IMR-90 (cell line): ENCODE measurements around the gene ERMN. TPM values are rescaled to one million over a fixed set of nuclear protein-coding genes. Genes with fewer than 3 reads are reported as not detected.

Source experiments
- ATAC-seq: fragments of 200-7000 bp; cut with Tn5 transposase; 2 replicates; pipeline ENCODE4 v1.9.1; 2020; ENCODE audit warnings: low read depth, mild to moderate bottlenecking, moderate library complexity
- BruUV-seq: library from RNA; stranded (reverse); fragments of 400-500 nt; replicated peaks from 2 replicates; lab custom pipeline; 2021; lab: Mats Ljungman, UMichigan
- CTCF ChIA-PET: fragments of 300-600 bp; formaldehyde crosslinking; extraction: SDS; loops from one replicate; lab custom pipeline; 2021; ENCODE audit warnings: antibody characterized with exemption; lab: Yijun Ruan, JAX
- POLR2A ChIA-PET: fragments of 300-600 bp; sonication (Branson Sonifier 250); formaldehyde crosslinking; loops from one replicate; lab custom pipeline; 2022; ENCODE audit warnings: antibody characterized with exemption; ENCODE audit not compliant: unreplicated experiment; lab: Charles Lee
- DNase-seq: peaks from one replicate; pipeline ENCODE4 v3.0.0; 2013
- H2AFZ ChIP-seq: replicated peaks from 2 replicates; pipeline ENCODE3; 2013; ENCODE audit warnings: low read length, mild to moderate bottlenecking; ENCODE audit not compliant: poor library complexity
- H2AK5ac ChIP-seq: 2 replicates; pipeline ENCODE4 v1.6.1; 2013; ENCODE audit warnings: low read depth, low read length, inconsistent platforms
- H2AK9ac ChIP-seq: replicated peaks from 2 replicates; pipeline ENCODE3; 2013; ENCODE audit warnings: mild to moderate bottlenecking, low read depth, low read length, moderate library complexity; ENCODE audit not compliant: poor library complexity
- H2BK120ac ChIP-seq: 2 replicates; pipeline ENCODE4 v1.6.1; 2013; ENCODE audit warnings: low read depth, low read length, inconsistent platforms
- H2BK15ac ChIP-seq: 3 replicates; pipeline ENCODE4 v1.6.1; 2013; ENCODE audit warnings: low read depth, low read length, inconsistent platforms
- H2BK20ac ChIP-seq: 2 replicates; pipeline ENCODE4 v1.6.1; 2013; ENCODE audit warnings: low read depth, mild to moderate bottlenecking, inconsistent platforms, low read length, moderate library complexity
- H2BK5ac ChIP-seq: 2 replicates; pipeline ENCODE4 v1.6.1; 2013; ENCODE audit warnings: mild to moderate bottlenecking, low read depth, low read length, inconsistent platforms; ENCODE audit not compliant: poor library complexity, severe bottlenecking
- H3K14ac ChIP-seq: replicated peaks from 2 replicates; pipeline ENCODE4 v1.6.1; 2013; ENCODE audit warnings: low read depth, low read length, inconsistent platforms
- H3K18ac ChIP-seq: 2 replicates; pipeline ENCODE4 v1.6.1; 2013; ENCODE audit warnings: low read depth, low read length, control low read depth
- H3K23ac ChIP-seq: 2 replicates; pipeline ENCODE4 v1.6.1; 2013; ENCODE audit warnings: low read depth, low read length, inconsistent platforms
- H3K27ac ChIP-seq: 2 replicates; pipeline ENCODE4 v1.5.1; 2013; ENCODE audit warnings: mild to moderate bottlenecking, control low read depth, low read length; ENCODE audit not compliant: insufficient read depth
- H3K27me3 ChIP-seq: 2 replicates; pipeline ENCODE4 v1.6.1; 2013; ENCODE audit warnings: low read length; ENCODE audit not compliant: control insufficient read depth, insufficient read depth
- H3K36me3 ChIP-seq: 2 replicates; pipeline ENCODE4 v1.6.1; 2013; ENCODE audit warnings: low read length, mixed read lengths; ENCODE audit not compliant: control insufficient read depth, insufficient read depth
- H3K4ac ChIP-seq: 2 replicates; pipeline ENCODE4 v1.6.1; 2013; ENCODE audit warnings: low read depth, low read length, inconsistent platforms
- H3K4me1 ChIP-seq: 2 replicates; pipeline ENCODE4 v1.6.1; 2013; ENCODE audit warnings: low read length, mixed read lengths; ENCODE audit not compliant: control insufficient read depth, insufficient read depth
- H3K4me2 ChIP-seq: 2 replicates; pipeline ENCODE4 v1.6.1; 2013; ENCODE audit warnings: low read depth, mild to moderate bottlenecking, control low read depth, low read length, moderate library complexity
- H3K4me3 ChIP-seq: 2 replicates; pipeline ENCODE4 v1.5.1; 2013; ENCODE audit warnings: low read depth, mild to moderate bottlenecking, control low read depth, low read length, moderate library complexity; ENCODE audit not compliant: insufficient read depth
- H3K56ac ChIP-seq: 2 replicates; pipeline ENCODE4 v1.6.1; 2013; ENCODE audit warnings: low read length, inconsistent platforms; ENCODE audit not compliant: insufficient read depth; ENCODE audit errors: extremely low read depth
- H3K79me1 ChIP-seq, 2 experiments: 2 replicates each; pipeline ENCODE4 v1.6.1; 2013; ENCODE audit warnings: low read length in 2 of 2, inconsistent platforms in 1 of 2, low read depth in 1 of 2
- H3K9ac ChIP-seq: 2 replicates; pipeline ENCODE4 v1.6.1; 2013; ENCODE audit warnings: low read depth, low read length, control low read depth
- H3K9me1 ChIP-seq: 2 replicates; pipeline ENCODE4 v1.6.1; 2013; ENCODE audit warnings: low read length, inconsistent platforms; ENCODE audit not compliant: insufficient read depth
- H3K9me3 ChIP-seq: 2 replicates; pipeline ENCODE4 v1.6.1; 2013; ENCODE audit warnings: low read length; ENCODE audit not compliant: control insufficient read depth, insufficient read depth
- H4K20me1 ChIP-seq: 2 replicates; pipeline ENCODE4 v1.6.1; 2013; ENCODE audit warnings: low read length, inconsistent platforms; ENCODE audit not compliant: insufficient read depth
- H4K5ac ChIP-seq: 2 replicates; pipeline ENCODE4 v1.6.1; 2013; ENCODE audit warnings: mild to moderate bottlenecking, low read depth, low read length, control low read depth
- H4K8ac ChIP-seq, 2 experiments: 2 replicates each; pipeline ENCODE4 v1.6.1; 2013; ENCODE audit warnings: low read depth in 2 of 2, low read length in 2 of 2, control low read depth in 1 of 2, inconsistent platforms in 1 of 2
- H4K91ac ChIP-seq: 2 replicates; pipeline ENCODE4 v1.6.1; 2013; ENCODE audit warnings: low read depth, low read length, inconsistent platforms; ENCODE audit not compliant: insufficient read depth
- BHLHE40 ChIP-seq: fragments of 150-350 bp; IDR thresholded peaks from 2 replicates; pipeline ENCODE4 v1.6.1; 2016; ENCODE audit warnings: mild to moderate bottlenecking, low read depth, low read length
- CEBPB ChIP-seq: IDR thresholded peaks from 2 replicates; pipeline ENCODE4 v1.6.1; 2012; ENCODE audit warnings: low read depth, low read length, improper control_type of control experiment
- CHD1 ChIP-seq: IDR thresholded peaks from 2 replicates; pipeline ENCODE4 v1.6.1; 2012; ENCODE audit warnings: low read depth, low read length, improper control_type of control experiment
- FOS ChIP-seq: fragments of 150-350 bp; IDR thresholded peaks from 2 replicates; pipeline ENCODE4 v1.6.1; 2016; ENCODE audit warnings: low read depth, low read length
- MAFK ChIP-seq: IDR thresholded peaks from 2 replicates; pipeline ENCODE4 v1.6.1; 2012; ENCODE audit warnings: low read depth, low read length, improper control_type of control experiment
- MAZ ChIP-seq: IDR thresholded peaks from 2 replicates; pipeline ENCODE4 v1.6.1; 2012; ENCODE audit warnings: low read depth, mild to moderate bottlenecking, low read length, improper control_type of control experiment, moderate library complexity, borderline replicate concordance
- MXI1 ChIP-seq: IDR thresholded peaks from 2 replicates; pipeline ENCODE4 v1.6.1; 2012; ENCODE audit warnings: low read depth, mild to moderate bottlenecking, low read length, moderate library complexity, borderline replicate concordance
- NFE2L2 ChIP-seq: fragments of 150-350 bp; IDR thresholded peaks from 2 replicates; pipeline ENCODE4 v1.6.1; 2016; ENCODE audit warnings: low read depth, mild to moderate bottlenecking, low read length
- POLR2A ChIP-seq: IDR thresholded peaks from 2 replicates; pipeline ENCODE4 v1.6.1; 2012; ENCODE audit warnings: mild to moderate bottlenecking, low read depth, low read length
- RAD21 ChIP-seq: IDR thresholded peaks from 2 replicates; pipeline ENCODE4 v1.6.1; 2012; ENCODE audit warnings: low read length, improper control_type of control experiment
- RCOR1 ChIP-seq: IDR thresholded peaks from 2 replicates; pipeline ENCODE4 v1.6.1; 2012; ENCODE audit warnings: mild to moderate bottlenecking, low read length, improper control_type of control experiment; ENCODE audit not compliant: insufficient replicate concordance
- RFX5 ChIP-seq: IDR thresholded peaks from 2 replicates; pipeline ENCODE4 v1.8.0; 2012; ENCODE audit warnings: low read depth, mild to moderate bottlenecking, low read length, moderate library complexity
- SMC3 ChIP-seq: fragments of 150-350 bp; IDR thresholded peaks from 2 replicates; pipeline ENCODE4 v1.6.1; 2016; ENCODE audit warnings: low read depth, mild to moderate bottlenecking, antibody characterized with exemption, low read length, moderate library complexity
- WGBS, 2 experiments: methylation state at CpG; one replicate each; pipeline versions ENCODE4 v1.1.5 to v1.1.7; 2013; ENCODE audit warnings: missing lambda C conversion rate in 2 of 2; ENCODE audit not compliant: insufficient read length in 1 of 2; ENCODE audit errors: extremely low coverage in 2 of 2; 5-methylcytosine and 5-hydroxymethylcytosine counted together
- dilution Hi-C: fragments of 300-500 bp; cut with HindIII; formaldehyde crosslinking; loops from one replicate; pipeline ENCODE4 v1.14.3; 2018; ENCODE audit warnings: low sequenced_read_pairs; ENCODE audit not compliant: unreplicated experiment
- in situ Hi-C: fragments of 300-500 bp; cut with MboI; formaldehyde crosslinking; loops from 3 replicates; pipeline ENCODE4 v1.14.3; 2019; ENCODE audit warnings: low sequenced_read_pairs, inconsistent platforms, mixed read lengths
- intact Hi-C: fragments of 100-400 bp; cut with micrococcal nuclease; formaldehyde crosslinking; loops from 2 replicates; pipeline ENCODE4 v1.10.0; 2022
- polyA plus RNA-seq, 3 experiments: library from polyadenylated mRNA; depleted of rRNA; stranded (reverse); fragments of >200 nt; gene quantifications; 2 replicates each; pipeline ENCODE4 v1.2.3, GENCODE V29; 2012; ENCODE audit warnings: low replicate concordance in 1 of 3
- total RNA-seq: library from RNA; depleted of rRNA; stranded (reverse); fragments of >200 nt; gene quantifications from 2 replicates; pipeline ENCODE4 v1.2.3, GENCODE V29; 2012
- TF ChIP-seq, protein P1 (sequence below): conservative IDR thresholded peaks from 2 replicates; pipeline ENCODE4 v1.5.1; 2012; ENCODE audit warnings: mild to moderate bottlenecking, low read depth, low read length, improper control_type of control experiment
- TF ChIP-seq, protein P2 (sequence below): fragments of 150-350 bp; IDR thresholded peaks from 2 replicates; pipeline ENCODE4 v1.6.1; 2016; ENCODE audit warnings: low read depth, mild to moderate bottlenecking, low read length, moderate library complexity, borderline replicate concordance
- TF ChIP-seq, protein P3 (sequence below): fragments of 150-350 bp; IDR thresholded peaks from 2 replicates; pipeline ENCODE4 v1.6.1; 2017; ENCODE audit warnings: mild to moderate bottlenecking, antibody characterized with exemption, low read length, low read depth

Gene ERMN
- total and polyA plus RNA-seq, 2 of the 4 experiments (the other 2 are of a cell fraction), result not detected

GRCh38 chr2:157333304-157334047 is 7.9 kb upstream of the ERMN start:
- no peak overlapping the region for H3K18ac ChIP-seq
- no peak overlapping the region for H3K23ac ChIP-seq
- H2AFZ ChIP-seq, result no peak overlapping the region
- dilution Hi-C loops, result no loop called here
- no peaks in the 10 kb centered on the region for H3K9me3 ChIP-seq
- intact Hi-C loops, result no loop called here
- no peaks in the 10 kb centered on the region for H3K79me1 ChIP-seq
- H4K8ac ChIP-seq, result no peak overlapping the region
- ChIA-PET CTCF (no interaction called here), POLR2A (no interaction called here)
- no peaks in the 10 kb centered on the region for H3K9me1 ChIP-seq
- no peak overlapping the region for H2AK9ac ChIP-seq
- H2BK15ac ChIP-seq, result no peak overlapping the region
- H3K27me3 ChIP-seq, result no peaks in the 10 kb centered on the region; the same call in 1 of the 2 replicates
- H3K36me3 ChIP-seq, result no peaks in the 10 kb centered on the region
- no peak overlapping the region for H3K14ac ChIP-seq
- H2BK20ac ChIP-seq, result no peak overlapping the region
- no CpG with 5 or more reads among the region's 2 CpGs for WGBS, 2 experiments
- no peaks in the 10 kb centered on the region for H4K20me1 ChIP-seq
- H3K4ac ChIP-seq, result no peak overlapping the region
- H2AK5ac ChIP-seq, result no peak overlapping the region
- no peak overlapping the region for H4K91ac ChIP-seq
- no peak for ATAC-seq
- H4K5ac ChIP-seq, result no peak overlapping the region
- no peak overlapping the region for H3K4me3 ChIP-seq
- H3K4me1 ChIP-seq, result no peaks in the 10 kb centered on the region
- in situ Hi-C loops, result loop anchor here (25.0 kb wide), 1 partner anchor 1946 kb away; no protein-coding TSS in a partner anchor
- DNase-seq, result no peak
- H3K27ac ChIP-seq, result no peak overlapping the region
- H2BK120ac ChIP-seq, result no peak overlapping the region
- no peak overlapping the region for H3K9ac ChIP-seq
- no TSS peak for BruUV-seq
- no peak overlapping the region for H3K4me2 ChIP-seq
- H3K56ac ChIP-seq, result no peak overlapping the region
- no peak overlapping the region for H2BK5ac ChIP-seq
- TF ChIP-seq RFX5, result no peak
- TF ChIP-seq NFE2L2, result no peak
- TF ChIP-seq CEBPB, result no peak
- no peak for TF ChIP-seq MXI1
- TF ChIP-seq RAD21, result no peak
- no peak for TF ChIP-seq RCOR1
- no peak for TF ChIP-seq MAFK
- TF ChIP-seq MAZ, result no peak
- TF ChIP-seq, protein P1, sequence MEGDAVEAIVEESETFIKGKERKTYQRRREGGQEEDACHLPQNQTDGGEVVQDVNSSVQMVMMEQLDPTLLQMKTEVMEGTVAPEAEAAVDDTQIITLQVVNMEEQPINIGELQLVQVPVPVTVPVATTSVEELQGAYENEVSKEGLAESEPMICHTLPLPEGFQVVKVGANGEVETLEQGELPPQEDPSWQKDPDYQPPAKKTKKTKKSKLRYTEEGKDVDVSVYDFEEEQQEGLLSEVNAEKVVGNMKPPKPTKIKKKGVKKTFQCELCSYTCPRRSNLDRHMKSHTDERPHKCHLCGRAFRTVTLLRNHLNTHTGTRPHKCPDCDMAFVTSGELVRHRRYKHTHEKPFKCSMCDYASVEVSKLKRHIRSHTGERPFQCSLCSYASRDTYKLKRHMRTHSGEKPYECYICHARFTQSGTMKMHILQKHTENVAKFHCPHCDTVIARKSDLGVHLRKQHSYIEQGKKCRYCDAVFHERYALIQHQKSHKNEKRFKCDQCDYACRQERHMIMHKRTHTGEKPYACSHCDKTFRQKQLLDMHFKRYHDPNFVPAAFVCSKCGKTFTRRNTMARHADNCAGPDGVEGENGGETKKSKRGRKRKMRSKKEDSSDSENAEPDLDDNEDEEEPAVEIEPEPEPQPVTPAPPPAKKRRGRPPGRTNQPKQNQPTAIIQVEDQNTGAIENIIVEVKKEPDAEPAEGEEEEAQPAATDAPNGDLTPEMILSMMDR, result no peak
- TF ChIP-seq, protein P2, sequence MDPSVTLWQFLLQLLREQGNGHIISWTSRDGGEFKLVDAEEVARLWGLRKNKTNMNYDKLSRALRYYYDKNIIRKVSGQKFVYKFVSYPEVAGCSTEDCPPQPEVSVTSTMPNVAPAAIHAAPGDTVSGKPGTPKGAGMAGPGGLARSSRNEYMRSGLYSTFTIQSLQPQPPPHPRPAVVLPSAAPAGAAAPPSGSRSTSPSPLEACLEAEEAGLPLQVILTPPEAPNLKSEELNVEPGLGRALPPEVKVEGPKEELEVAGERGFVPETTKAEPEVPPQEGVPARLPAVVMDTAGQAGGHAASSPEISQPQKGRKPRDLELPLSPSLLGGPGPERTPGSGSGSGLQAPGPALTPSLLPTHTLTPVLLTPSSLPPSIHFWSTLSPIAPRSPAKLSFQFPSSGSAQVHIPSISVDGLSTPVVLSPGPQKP, result no peak
- TF ChIP-seq FOS, result no peak
- TF ChIP-seq CHD1, result no peak
- TF ChIP-seq, protein P3, sequence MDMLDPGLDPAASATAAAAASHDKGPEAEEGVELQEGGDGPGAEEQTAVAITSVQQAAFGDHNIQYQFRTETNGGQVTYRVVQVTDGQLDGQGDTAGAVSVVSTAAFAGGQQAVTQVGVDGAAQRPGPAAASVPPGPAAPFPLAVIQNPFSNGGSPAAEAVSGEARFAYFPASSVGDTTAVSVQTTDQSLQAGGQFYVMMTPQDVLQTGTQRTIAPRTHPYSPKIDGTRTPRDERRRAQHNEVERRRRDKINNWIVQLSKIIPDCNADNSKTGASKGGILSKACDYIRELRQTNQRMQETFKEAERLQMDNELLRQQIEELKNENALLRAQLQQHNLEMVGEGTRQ, result no peak
- no peak for TF ChIP-seq POLR2A
- TF ChIP-seq SMC3, result no peak
- TF ChIP-seq BHLHE40, result no peak
